HS-27A (cell line): ENCODE measurements around the gene MPDU1.
"Not testable (repeated sequence)": the region's sequence is repeated elsewhere in the genome, so short reads cannot be mapped to it uniquely, and the experiment has no call there.

Experiments used
- DNase-seq: peaks from one replicate; pipeline ENCODE4 v3.0.0-alpha.2; 2012; ENCODE audit warnings: low read depth, missing footprints

The MPDU1 gene

GRCh38 chr17:7614425-7615264 is 31.0 kb downstream of the MPDU1 start, which contains the start of gene FXR2:
Gene FXR2 (minus strand): TSS chr17:7614897. CDS start chr17:7614532, 365 bp downstream.
- peak; percentile 95 for DNase-seq

DNA sequence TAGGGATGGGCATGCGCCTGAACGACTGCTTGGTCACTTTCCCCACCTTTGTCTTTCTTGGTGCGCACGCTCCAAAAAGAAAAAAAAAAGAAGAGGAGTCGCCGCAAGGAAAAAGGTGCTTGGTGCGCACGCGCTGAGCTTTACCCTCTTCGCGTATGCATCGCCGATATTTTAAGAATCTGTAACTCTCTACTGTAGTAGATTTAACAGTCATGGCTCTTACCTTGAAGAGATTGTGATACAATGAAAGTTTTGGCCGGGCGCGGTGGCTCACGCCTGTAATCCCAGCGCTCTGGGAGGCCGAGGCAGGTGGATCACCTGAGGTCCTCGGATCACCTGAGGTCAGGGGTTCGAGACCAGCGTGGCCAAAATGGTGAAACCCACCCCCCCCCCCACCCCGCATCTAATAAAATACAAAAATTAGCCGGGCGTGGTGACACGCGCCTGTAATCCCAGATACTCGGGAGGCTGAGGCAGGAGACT is 31.7 kb downstream of the MPDU1 start:
- no peak for DNase-seq

DNA sequence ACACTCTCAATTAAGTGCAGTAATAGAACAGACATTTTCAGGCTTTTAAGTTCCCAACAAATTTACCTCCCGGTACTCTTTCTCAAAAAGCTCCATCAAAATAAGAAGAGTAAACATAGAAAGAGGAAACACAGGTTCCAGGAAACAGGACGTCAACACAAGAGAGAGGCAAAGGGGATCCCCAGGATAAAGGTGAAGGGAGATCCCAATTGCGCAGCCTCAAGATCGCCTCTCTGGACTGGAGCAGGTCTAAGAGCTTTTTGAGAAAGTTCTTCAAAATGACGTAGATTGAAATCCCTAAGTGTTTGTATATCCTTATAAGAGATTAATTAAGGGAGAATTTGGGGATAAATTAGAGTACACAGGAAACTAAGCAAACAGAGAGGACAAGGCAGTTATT is 35.0 kb downstream of the MPDU1 start:
- DNase-seq, result no peak

DNA sequence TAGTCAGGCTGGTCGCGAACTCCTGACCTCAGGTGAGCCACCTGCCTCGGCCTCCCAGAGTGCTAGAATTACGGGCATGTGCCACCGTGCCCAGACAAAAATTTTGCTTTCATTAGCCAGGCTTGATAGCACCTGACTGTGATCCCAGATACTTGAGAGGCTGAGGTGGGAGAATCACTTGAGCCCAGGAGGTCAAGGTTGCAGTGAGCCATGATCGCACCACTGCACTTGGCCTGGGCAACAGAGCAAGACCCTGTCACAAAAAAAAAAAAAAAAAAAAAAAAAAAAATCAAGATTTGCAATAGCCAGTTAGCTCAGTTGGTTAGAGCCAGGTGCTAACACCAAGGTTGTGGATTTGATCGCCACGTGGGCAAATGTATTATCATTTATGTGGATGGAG is 37.2 kb downstream of the MPDU1 start:
- DNase-seq, result no peak

GRCh38 chr17:7623661-7624060 is 40.0 kb downstream of the MPDU1 start:
- DNase-seq, result no peak

- not testable (repeated sequence) for DNase-seq
These were observed 42.1 kb downstream of the MPDU1 start for GRCh38 chr17:7625749-7626148.

- DNase-seq, result no peak
These were observed 42.7 kb downstream of the MPDU1 start for GRCh38 chr17:7626307-7626706.

- DNase-seq, result no peak
These were observed 43.3 kb downstream of the MPDU1 start for GRCh38 chr17:7626956-7627249.

DNA sequence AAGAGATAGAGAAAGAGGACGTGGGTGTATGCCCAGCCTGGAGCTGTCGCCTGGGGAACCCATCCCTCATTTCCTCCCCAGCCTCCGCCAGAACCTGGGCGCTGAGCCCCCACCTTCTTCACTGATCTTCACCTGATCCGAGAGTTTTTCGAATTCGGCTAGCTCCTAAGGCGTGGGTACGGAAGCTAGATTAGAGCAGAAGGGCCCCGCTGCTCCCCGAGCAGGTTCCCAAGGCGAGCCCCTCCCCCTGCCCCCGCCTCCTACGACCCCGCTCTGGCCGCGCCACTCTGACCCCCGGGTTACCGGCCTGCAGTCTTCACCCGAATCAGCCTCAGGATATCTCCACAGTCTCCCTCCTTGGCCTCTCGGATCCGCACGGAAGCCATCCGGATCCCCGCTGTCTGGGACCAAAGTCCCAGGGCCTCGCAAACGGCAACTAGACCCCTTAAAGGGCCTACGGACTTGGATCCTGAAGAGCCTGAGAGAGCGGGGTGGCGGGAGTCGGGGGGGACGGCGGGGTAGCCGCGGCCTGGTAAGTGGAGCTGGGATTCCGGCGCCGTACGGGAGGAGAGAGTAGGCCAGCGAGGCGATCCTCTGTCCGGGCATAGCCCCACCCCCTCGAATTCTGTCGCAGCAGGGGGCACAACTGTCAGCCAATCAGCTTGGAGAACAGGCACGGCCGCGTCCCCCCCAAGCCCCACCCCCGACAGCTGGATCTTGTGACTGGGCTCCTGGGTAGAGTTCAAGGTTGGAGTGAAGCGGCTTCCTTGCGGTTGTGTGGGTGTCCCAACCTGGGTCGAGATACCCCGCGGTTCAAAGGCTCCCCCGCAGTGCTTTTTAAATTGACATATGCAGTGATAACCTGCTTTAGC is 43.8 kb downstream of the MPDU1 start, which contains the start of gene SAT2:
Gene SAT2 (minus strand): TSS at position 572 of the 872 bp plus-strand sequence. CDS start 186 bp downstream, at position 386.
- DNase-seq, result peak; percentile 56

DNA sequence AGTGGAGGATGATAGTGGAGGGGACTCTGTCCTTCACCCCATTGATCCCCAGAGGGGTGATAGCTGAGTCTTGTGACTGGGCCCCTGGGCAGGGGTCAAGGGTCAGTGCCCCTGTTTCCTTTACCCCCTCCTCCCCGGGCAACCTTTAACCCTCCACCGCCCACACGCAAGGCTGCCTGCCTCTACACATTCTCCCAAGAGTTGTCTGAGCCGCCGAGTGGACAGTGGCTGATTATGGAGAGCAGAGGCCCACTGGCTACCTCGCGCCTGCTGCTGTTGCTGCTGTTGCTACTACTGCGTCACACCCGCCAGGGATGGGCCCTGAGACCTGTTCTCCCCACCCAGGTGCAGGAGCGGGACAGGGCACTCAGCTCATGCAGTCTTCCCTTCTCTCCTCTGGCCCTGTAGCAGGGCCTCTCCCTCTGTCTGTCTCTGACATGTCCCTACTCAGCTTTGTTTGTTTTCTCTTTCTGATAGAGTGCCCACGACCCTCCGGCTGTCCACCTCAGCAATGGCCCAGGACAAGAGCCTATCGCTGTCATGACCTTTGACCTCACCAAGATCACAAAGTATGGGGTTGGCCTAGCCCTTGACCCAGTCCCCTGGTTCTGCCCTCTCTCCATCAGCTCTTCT is 46.4 kb downstream of the MPDU1 start, which contains the start of gene SHBG:
Gene SHBG (plus strand): TSS at position 197 of the 633 bp plus-strand sequence. CDS start 38 bp downstream, at position 235.
- DNase-seq, result no peak

GRCh38 chr17:7631398-7632380 is 48.0 kb downstream of the MPDU1 start:
- no peak for DNase-seq

GRCh38 chr17:7632492-7632894 is 48.8 kb downstream of the MPDU1 start:
- no peak for DNase-seq

GRCh38 chr17:7633093-7633492 is 49.4 kb downstream of the MPDU1 start:
- no peak for DNase-seq

GRCh38 chr17:7634384-7634783 is 50.7 kb downstream of the MPDU1 start:
- no peak for DNase-seq

DNA sequence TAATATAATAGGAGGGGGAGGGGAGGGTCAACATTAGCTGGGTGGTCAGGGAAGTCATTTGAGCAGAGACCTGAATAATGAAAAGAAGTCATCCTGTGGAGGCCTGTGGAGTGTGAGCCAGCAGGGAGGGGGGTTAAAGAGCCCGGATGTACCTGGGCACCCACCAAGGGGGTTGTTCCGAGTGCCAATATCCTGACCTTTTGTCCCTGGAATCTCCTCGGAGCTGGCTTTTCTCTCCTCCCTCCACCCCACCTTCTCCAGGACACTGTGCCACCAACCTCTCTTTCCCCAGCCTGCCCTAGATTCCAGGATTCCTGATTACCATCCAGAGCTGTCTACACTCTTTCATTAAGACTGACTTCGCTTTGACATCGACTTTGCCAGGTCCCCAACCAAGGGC is 52.5 kb downstream of the MPDU1 start:
- DNase-seq, result no peak
